ENCODE results near the gene IRF2. TPM values are rescaled to one million over a fixed set of nuclear protein-coding genes. Genes with fewer than 3 reads are reported as not detected.

IRF2 gene
- polyA plus RNA-seq, 1 donor (not counting 4 experiments of a cell fraction or from before 2014, with no cell fraction given), result 23.8 TPM

DNA sequence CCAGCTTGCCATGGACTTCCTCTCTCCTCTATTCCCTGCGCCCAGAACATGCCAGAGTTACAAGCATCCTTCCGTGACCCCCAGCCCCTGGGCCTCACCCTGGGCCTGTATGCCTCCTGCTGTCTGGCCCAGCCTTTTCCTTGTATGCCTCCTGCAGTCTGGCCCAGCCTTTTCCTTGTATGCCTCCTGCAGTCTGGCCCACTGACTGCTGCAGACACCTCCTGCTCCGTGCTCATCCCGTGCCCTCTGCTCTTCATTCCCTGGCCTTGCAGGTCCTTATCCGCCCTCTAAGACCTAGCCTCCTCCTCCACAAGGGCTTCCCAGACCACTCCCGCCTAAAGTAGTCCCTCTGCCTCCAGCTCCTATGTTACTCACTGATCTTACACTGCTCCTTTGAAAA, 44.2 kb downstream of the IRF2 start:
- H3K4me2 ChIP-seq (ENCODE audit: control insufficient read depth, extremely low read depth, insufficient read depth, low read depth, low read length), result no peak overlapping the region
- H3K4me1 ChIP-seq (ENCODE audit: control insufficient read depth, extremely low read depth, insufficient read depth, low read length), result peaks cover 7% of the 10 kb centered on the region
- no peak for FAIRE-seq
- no peaks in the 10 kb centered on the region for H4K20me1 ChIP-seq (ENCODE audit: control insufficient read depth, extremely low read depth, insufficient read depth, low read length)
- no peak overlapping the region for H2AFZ ChIP-seq (ENCODE audit: control insufficient read depth, low read length)
- no peak for TF ChIP-seq EZH2 (IDR thresholded peaks at IDR 0.05; ENCODE audit: low read length)
- TF ChIP-seq, protein P1, sequence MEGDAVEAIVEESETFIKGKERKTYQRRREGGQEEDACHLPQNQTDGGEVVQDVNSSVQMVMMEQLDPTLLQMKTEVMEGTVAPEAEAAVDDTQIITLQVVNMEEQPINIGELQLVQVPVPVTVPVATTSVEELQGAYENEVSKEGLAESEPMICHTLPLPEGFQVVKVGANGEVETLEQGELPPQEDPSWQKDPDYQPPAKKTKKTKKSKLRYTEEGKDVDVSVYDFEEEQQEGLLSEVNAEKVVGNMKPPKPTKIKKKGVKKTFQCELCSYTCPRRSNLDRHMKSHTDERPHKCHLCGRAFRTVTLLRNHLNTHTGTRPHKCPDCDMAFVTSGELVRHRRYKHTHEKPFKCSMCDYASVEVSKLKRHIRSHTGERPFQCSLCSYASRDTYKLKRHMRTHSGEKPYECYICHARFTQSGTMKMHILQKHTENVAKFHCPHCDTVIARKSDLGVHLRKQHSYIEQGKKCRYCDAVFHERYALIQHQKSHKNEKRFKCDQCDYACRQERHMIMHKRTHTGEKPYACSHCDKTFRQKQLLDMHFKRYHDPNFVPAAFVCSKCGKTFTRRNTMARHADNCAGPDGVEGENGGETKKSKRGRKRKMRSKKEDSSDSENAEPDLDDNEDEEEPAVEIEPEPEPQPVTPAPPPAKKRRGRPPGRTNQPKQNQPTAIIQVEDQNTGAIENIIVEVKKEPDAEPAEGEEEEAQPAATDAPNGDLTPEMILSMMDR (optimal IDR thresholded peaks at IDR 0.05 in 1 of 3, IDR thresholded peaks at IDR 0.05 in 1 of 3, conservative IDR thresholded peaks at IDR 0.05 in 1 of 3; ENCODE audit: extremely low read depth in 1 of 3, insufficient read depth in 2 of 3, low read length in 3 of 3), result no peak
- no peaks in the 10 kb centered on the region for H3K27me3 ChIP-seq (ENCODE audit: control insufficient read depth, extremely low read depth, insufficient read depth, low read length)
- no peak overlapping the region for H3K9ac ChIP-seq (ENCODE audit: control insufficient read depth, extremely low read depth, insufficient read depth, low read length)
- H3K27ac ChIP-seq (ENCODE audit: control insufficient read depth, insufficient read depth, low read length), result no peak overlapping the region
- no peak overlapping the region for H3K4me3 ChIP-seq (ENCODE audit: control insufficient read depth in 2 of 3, extremely low read depth in 1 of 3, insufficient read depth in 2 of 3, low read depth in 1 of 3, low read length in 3 of 3)
- no peaks in the 10 kb centered on the region for H3K9me1 ChIP-seq (ENCODE audit: control insufficient read depth, extremely low read depth, insufficient read depth, low read length)
- peaks cover 0 to 4% of the 10 kb centered on the region in 2 experiments for H3K36me3 ChIP-seq (ENCODE audit: control insufficient read depth in 2 of 2, extremely low read depth in 1 of 2, insufficient read depth in 2 of 2, low read length in 2 of 2)
- no peak for DNase-seq (ENCODE audit: low read depth, low spot score)
- dilution Hi-C loops (cut with MboI; ENCODE audit: extremely low pct_ligation_motif_present, low sequenced_read_pairs), result no loop called here
- no peaks in the 10 kb centered on the region for H3K9me3 ChIP-seq (ENCODE audit: control insufficient read depth, low read depth, low read length)
- peaks cover 23% of the 10 kb centered on the region for H3K79me2 ChIP-seq (ENCODE audit: control insufficient read depth, insufficient read depth, low read length)

DNA sequence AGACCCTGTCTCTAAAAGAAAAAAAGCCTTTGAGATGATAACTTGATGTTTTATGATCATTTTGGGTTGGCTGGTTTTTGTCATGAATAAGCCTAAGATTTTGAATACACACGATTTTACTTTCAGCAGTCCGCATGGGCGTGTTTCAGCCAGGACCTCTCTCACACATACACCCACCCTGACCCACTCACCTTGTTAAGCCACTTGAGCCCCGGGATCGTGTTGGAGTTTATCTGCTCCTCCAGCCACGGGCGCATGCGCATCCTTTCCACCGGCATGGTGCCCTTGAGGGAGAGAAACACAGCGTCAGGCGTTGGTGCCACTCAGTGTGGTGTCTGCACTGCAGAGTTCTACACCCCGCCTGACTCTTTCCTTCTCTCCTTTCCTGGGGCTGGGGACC, 45.6 kb downstream of the IRF2 start:
- dilution Hi-C loops (cut with MboI; ENCODE audit: extremely low pct_ligation_motif_present, low sequenced_read_pairs), result no loop called here
- no peaks in the 10 kb centered on the region for H3K9me1 ChIP-seq (ENCODE audit: control insufficient read depth, extremely low read depth, insufficient read depth, low read length)
- H4K20me1 ChIP-seq (ENCODE audit: control insufficient read depth, extremely low read depth, insufficient read depth, low read length), result no peaks in the 10 kb centered on the region
- H3K9me3 ChIP-seq (ENCODE audit: control insufficient read depth, low read depth, low read length), result no peaks in the 10 kb centered on the region
- no peak overlapping the region for H3K9ac ChIP-seq (ENCODE audit: control insufficient read depth, extremely low read depth, insufficient read depth, low read length)
- no peak overlapping the region for H3K4me2 ChIP-seq (ENCODE audit: control insufficient read depth, extremely low read depth, insufficient read depth, low read depth, low read length)
- H3K4me1 ChIP-seq (ENCODE audit: control insufficient read depth, extremely low read depth, insufficient read depth, low read length), result peaks cover 11% of the 10 kb centered on the region
- TF ChIP-seq, protein P1 (optimal IDR thresholded peaks at IDR 0.05 in 1 of 3, IDR thresholded peaks at IDR 0.05 in 1 of 3, conservative IDR thresholded peaks at IDR 0.05 in 1 of 3; ENCODE audit: extremely low read depth in 1 of 3, insufficient read depth in 2 of 3, low read length in 3 of 3), result no peak
- no peak for TF ChIP-seq EZH2 (IDR thresholded peaks at IDR 0.05; ENCODE audit: low read length)
- H3K36me3 ChIP-seq (ENCODE audit: control insufficient read depth in 2 of 2, extremely low read depth in 1 of 2, insufficient read depth in 2 of 2, low read length in 2 of 2), result peaks cover 0 to 3% of the 10 kb centered on the region in 2 experiments
- FAIRE-seq, result no peak
- no peak overlapping the region for H3K27ac ChIP-seq (ENCODE audit: control insufficient read depth, insufficient read depth, low read length)
- H3K79me2 ChIP-seq (ENCODE audit: control insufficient read depth, insufficient read depth, low read length), result peaks cover 18% of the 10 kb centered on the region
- no peak overlapping the region for H3K4me3 ChIP-seq (ENCODE audit: control insufficient read depth in 2 of 3, extremely low read depth in 1 of 3, insufficient read depth in 2 of 3, low read depth in 1 of 3, low read length in 3 of 3)
- DNase-seq (ENCODE audit: low read depth, low spot score), result no peak
- H2AFZ ChIP-seq (ENCODE audit: control insufficient read depth, low read length), result no peak overlapping the region
- H3K27me3 ChIP-seq (ENCODE audit: control insufficient read depth, extremely low read depth, insufficient read depth, low read length), result no peaks in the 10 kb centered on the region
